Pons (tissue), 1 donor: ENCODE results near the gene DACT3.

Experiments used
- DNase-seq: peaks from one replicate; pipeline ENCODE4 v3.0.0-alpha.2; 2016; ENCODE audit warnings: low spot score

Gene DACT3

GRCh38 chr19:46661020-46661731, at the start of gene DACT3:
DACT3 (minus strand) TSS chr19:46661182; CDS start chr19:46661064, 118 bp downstream.
- DNase-seq = peak; percentile 100

- no peak for DNase-seq
Measured at GRCh38 chr19:46710687-46711086, 49.7 kb upstream of the DACT3 start.

GRCh38 chr19:46704379-46705076, 43.5 kb upstream of the DACT3 start:
- DNase-seq = peak; percentile 15

GRCh38 chr19:46700704-46701103, 39.7 kb upstream of the DACT3 start:
- DNase-seq = no peak

GRCh38 chr19:46698395-46699321, 37.7 kb upstream of the DACT3 start:
- no peak for DNase-seq

GRCh38 chr19:46697204-46697960, 36.4 kb upstream of the DACT3 start:
- no peak for DNase-seq

- DNase-seq = no peak
Measured at GRCh38 chr19:46696866-46697203, 35.9 kb upstream of the DACT3 start.

GRCh38 chr19:46696052-46696451, 35.1 kb upstream of the DACT3 start:
- no peak for DNase-seq

- no peak for DNase-seq
Measured at GRCh38 chr19:46693760-46694159, 32.8 kb upstream of the DACT3 start.

GRCh38 chr19:46692918-46693722, 32.1 kb upstream of the DACT3 start:
- no peak for DNase-seq

GRCh38 chr19:46691948-46692347, 31.0 kb upstream of the DACT3 start:
- no peak for DNase-seq

- DNase-seq = no peak
Measured at GRCh38 chr19:46691104-46691503, 30.1 kb upstream of the DACT3 start.

- no peak for DNase-seq
Measured at GRCh38 chr19:46689358-46689757, 28.4 kb upstream of the DACT3 start.

GRCh38 chr19:46687438-46688145, 26.6 kb upstream of the DACT3 start:
- DNase-seq = no peak

GRCh38 chr19:46685189-46685588, 24.2 kb upstream of the DACT3 start:
- DNase-seq = no peak

GRCh38 chr19:46678110-46678732, 17.2 kb upstream of the DACT3 start:
- no peak for DNase-seq

GRCh38 chr19:46674416-46675178, 13.6 kb upstream of the DACT3 start:
- no peak for DNase-seq

- no peak for DNase-seq
Measured at GRCh38 chr19:46670813-46671212, 9.8 kb upstream of the DACT3 start.

GRCh38 chr19:46668662-46669061, 7.7 kb upstream of the DACT3 start:
- no peak for DNase-seq
